ENCODE results near the gene CUBN. TPM values are rescaled to one million over a fixed set of nuclear protein-coding genes. Genes with fewer than 3 reads are reported as not detected.

CUBN gene
- total RNA-seq, 2 experiments from 2014 or later: 0.25 to 0.43 TPM

DNA sequence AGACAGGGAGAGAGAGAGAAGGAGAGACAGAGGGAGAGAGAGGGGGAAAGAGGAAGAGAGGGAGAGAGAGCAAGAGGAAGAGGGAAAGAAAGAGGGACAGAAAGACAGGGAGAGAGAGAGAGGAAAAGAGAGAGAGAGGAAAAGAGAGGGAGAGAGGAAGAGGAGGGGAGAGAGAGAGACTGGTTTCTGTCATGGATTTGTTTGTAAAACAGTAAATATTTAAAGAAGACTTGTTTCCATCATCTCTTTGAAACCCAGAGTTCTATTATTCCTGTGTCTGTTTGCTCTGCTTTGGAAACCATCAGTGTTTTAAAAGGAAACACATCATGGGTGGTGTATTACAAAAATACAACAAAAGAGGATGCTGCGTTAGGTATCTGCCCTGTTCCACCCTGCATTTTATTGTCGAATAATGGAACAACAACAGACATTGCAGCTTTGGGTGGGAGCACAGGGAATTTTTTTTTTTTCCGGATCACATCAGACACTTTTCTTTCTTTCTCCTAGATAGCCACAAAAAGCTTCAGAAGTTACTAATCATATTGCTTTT is 161.7 kb downstream of the CUBN start:
- CTCF ChIA-PET: interaction anchor here (0.9 to 1.5 kb wide), 2 partner anchors 33 to 289 kb away, joined by 3 read pairs; no protein-coding TSS in a partner anchor
- Mint-ChIP-seq H3K27me3 (no peaks in the 10 kb centered on the region), H3K36me3 (ENCODE audit: low read depth) (no peaks in the 10 kb centered on the region), H3K4me1 (peaks cover 24% of the 10 kb centered on the region), H3K4me3 (no peak overlapping the region), H3K27ac (peak overlapping the region; percentile 33), H3K9me3 (ENCODE audit: low read depth) (no peaks in the 10 kb centered on the region)
- DNase-seq (no peak), ATAC-seq (no peak)
- POLR2A ChIA-PET: no interaction called here
- intact Hi-C loops (cut with DNase I, micrococcal nuclease): loop anchor here (1.0 to 2.0 kb wide), 4 partner anchors 35 to 61 kb away; no protein-coding TSS in a partner anchor

DNA sequence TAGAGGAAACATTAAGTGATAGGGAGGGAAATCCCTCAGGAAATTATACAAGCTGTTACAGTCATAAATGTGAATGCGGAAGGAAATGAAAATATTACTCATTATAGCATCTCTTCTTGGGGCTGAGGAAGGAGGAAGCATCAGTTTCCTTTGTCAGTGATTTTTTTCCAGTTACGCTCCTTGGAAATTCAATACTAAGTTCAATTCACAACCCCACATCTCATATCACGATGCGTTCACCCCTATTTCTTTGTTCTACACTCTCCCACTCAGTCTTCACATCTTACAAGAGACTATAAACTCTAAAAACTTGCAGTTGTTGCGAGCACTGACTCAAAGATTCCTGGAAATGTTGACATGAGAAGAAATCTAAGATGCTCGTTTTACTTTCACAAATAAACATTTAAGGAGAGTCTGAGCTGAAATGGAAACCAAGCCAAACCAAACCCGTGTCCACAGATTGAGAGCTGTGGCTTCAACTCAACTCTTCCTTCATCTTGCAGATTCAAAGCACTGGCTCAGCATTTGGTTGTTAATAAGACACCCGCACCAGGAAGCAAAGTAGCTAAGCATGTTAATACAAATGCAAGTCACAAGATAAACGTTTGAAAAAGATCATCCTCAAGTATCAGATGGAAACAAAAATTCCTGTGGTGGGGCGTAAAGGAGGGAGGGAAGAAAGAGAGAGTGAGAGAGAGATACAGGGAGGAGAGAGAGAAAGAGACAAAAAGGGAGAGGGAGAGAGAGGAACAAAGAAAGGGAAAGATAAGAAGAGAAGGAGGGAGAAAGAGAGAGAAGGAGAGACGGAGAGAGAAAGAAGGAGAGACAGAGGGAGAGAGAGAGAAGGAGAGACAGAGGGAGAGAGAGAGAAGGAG is 162.4 kb downstream of the CUBN start:
- CTCF ChIA-PET: interaction anchor here (0.5 to 1.5 kb wide), 4 partner anchors 15 to 289 kb away, joined by 3 read pairs; no protein-coding TSS in a partner anchor

DNA sequence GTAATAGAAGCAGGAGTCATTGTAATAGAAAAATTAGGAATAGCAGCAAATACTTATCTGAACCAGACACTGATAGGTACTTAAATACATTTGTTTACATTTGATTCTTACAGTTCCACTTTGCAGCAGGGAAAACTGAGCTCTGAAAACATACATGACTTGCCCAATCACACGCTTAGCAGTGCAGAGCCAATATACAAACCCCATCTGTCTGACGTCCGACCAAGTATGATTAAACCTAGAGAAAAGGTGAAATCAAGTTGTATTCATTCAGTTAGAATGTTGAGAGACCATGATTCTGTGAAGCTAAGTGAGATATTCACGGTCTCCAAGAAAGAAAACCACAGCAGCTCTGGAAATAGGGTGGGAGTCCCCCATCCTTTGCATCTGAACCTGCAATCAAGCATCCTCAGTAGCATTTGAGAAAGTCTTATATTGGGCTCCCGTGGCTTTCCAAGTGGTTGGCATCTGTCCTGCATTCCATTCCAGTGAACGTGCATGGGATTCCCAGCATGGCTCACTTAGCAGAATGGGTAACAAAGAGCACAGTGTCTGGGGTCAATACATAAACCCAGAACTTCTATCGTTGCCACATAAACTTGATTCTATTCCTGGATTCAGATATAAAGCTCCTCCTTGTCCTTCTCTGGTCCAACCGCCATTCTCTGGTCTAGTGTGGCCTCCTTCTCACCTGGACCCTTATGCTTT is 163.7 kb downstream of the CUBN start:
- DNase-seq: no peak
- ChIA-PET CTCF (no interaction called here), POLR2A (no interaction called here)

More for the DNA sequence above, 162.4 kb downstream of the CUBN start:
- peak; percentile 49 for DNase-seq
- H3K27me3 Mint-ChIP-seq: no peaks in the 10 kb centered on the region
- intact Hi-C loops (cut with DNase I, micrococcal nuclease): loop anchor here (1.0 to 2.0 kb wide), 4 partner anchors 36 to 62 kb away; no protein-coding TSS in a partner anchor
- peak; percentile 81 for ATAC-seq
- H3K4me1 Mint-ChIP-seq: peaks cover 24% of the 10 kb centered on the region
- no peaks in the 10 kb centered on the region for H3K9me3 Mint-ChIP-seq (ENCODE audit: low read depth)
- H3K27ac Mint-ChIP-seq: peak overlapping the region; percentile 60
- H3K36me3 Mint-ChIP-seq (ENCODE audit: low read depth): no peaks in the 10 kb centered on the region
- POLR2A ChIA-PET: no interaction called here
- H3K4me3 Mint-ChIP-seq: peak overlapping the region; percentile 23

DNA sequence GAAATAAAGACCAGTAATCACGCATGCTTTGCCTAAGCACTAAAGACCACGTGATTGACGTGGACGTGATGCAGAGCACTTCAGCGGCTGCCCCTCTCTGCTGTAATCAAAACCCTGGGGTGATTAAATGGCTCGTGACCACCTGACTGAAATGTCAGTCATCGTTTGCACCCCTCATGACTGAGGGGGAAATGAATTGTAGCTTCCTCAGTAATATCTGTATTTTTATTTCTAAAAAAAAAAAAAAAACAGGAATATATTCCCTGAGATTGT is 164.3 kb downstream of the CUBN start:
- H3K4me1 Mint-ChIP-seq: peaks cover 24% of the 10 kb centered on the region
- DNase-seq (no peak), ATAC-seq (no peak)
- no peaks in the 10 kb centered on the region for H3K9me3 Mint-ChIP-seq (ENCODE audit: low read depth)
- CTCF ChIA-PET: no interaction called here
- no peaks in the 10 kb centered on the region for H3K36me3 Mint-ChIP-seq (ENCODE audit: low read depth)
- no peak overlapping the region for H3K4me3 Mint-ChIP-seq
- intact Hi-C loops (cut with DNase I, micrococcal nuclease): no loop called here
- H3K27ac Mint-ChIP-seq: no peak overlapping the region
- POLR2A ChIA-PET: no interaction called here
- H3K27me3 Mint-ChIP-seq: no peaks in the 10 kb centered on the region

More for the DNA sequence above, 163.7 kb downstream of the CUBN start:
- H3K9me3 Mint-ChIP-seq (ENCODE audit: low read depth): no peaks in the 10 kb centered on the region
- H3K4me3 Mint-ChIP-seq: no peak overlapping the region
- peaks cover 24% of the 10 kb centered on the region for H3K4me1 Mint-ChIP-seq
- no peaks in the 10 kb centered on the region for H3K27me3 Mint-ChIP-seq
- H3K36me3 Mint-ChIP-seq (ENCODE audit: low read depth): no peaks in the 10 kb centered on the region
- no peak overlapping the region for H3K27ac Mint-ChIP-seq
- ATAC-seq: no peak
- intact Hi-C loops (cut with DNase I, micrococcal nuclease): loop anchor here in 1 of 2 experiments (2.0 kb wide), 2 partner anchors 37 to 61 kb away; no protein-coding TSS in a partner anchor

DNA sequence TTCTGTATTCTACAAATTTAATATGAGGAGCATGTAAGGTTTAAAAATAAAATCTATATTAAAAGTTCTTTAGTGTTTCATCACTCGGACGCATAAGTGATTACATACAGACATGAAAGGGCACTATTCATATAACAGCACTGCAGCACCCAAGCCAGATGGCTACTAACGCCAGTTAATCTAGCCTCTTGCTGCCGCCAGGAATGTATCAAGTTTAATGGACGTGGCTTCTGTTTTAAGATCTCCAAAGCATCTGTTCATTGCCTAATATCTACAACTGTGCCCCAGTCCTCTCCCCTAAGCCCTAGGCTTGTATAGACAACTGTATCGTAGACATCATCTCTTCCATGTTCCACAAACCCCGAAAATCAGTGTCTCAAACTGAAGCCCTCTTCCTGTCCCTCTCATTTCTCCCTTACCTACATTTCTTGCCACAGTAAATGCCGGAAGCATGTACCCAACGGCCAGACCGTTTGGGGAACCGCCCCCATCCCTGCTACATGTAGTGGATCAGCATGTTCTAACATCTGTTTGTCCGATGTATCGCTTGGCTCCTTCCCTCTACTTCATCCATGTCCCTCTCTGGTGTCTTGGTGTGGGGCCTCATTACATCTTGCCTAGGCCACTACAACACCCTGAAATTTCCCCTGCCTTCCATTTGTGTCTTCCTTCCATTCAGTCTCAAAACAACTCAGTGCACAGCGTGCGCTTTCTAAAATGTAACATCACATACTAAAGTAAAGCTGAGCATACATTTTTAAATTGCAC is 164.9 kb downstream of the CUBN start:
- no peaks in the 10 kb centered on the region for H3K9me3 Mint-ChIP-seq (ENCODE audit: low read depth)
- H3K4me1 Mint-ChIP-seq: peaks cover 24% of the 10 kb centered on the region
- no peak for DNase-seq
- ATAC-seq: no peak
- no peaks in the 10 kb centered on the region for H3K36me3 Mint-ChIP-seq (ENCODE audit: low read depth)
- ChIA-PET CTCF (no interaction called here), POLR2A (no interaction called here)
- H3K4me3 Mint-ChIP-seq: no peak overlapping the region
- intact Hi-C loops (cut with DNase I, micrococcal nuclease): no loop called here
- H3K27ac Mint-ChIP-seq: no peak overlapping the region
- H3K27me3 Mint-ChIP-seq: no peaks in the 10 kb centered on the region

DNA sequence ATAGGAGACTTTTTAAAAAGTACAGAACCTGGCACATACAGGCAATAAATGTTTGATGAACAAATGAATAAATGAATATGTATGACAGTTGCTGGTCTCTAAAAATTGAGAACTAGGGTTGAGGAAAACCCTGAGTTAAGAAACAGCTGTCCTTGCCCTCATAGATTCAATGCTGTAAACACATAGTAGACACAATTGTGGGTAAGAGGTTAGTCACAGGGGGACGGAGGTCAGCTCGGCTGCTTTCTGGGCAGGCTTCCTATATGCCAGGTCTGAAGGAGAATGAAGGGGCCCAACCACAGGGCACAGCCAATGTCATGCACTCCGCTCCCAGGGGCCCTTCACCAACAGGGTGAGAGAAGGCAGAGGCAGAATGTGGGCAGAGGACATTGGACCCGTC is 169.1 kb downstream of the CUBN start:
- Mint-ChIP-seq H3K9me3 (ENCODE audit: low read depth) (no peaks in the 10 kb centered on the region), H3K4me3 (no peak overlapping the region), H3K27ac (no peak overlapping the region), H3K36me3 (ENCODE audit: low read depth) (no peaks in the 10 kb centered on the region), H3K27me3 (no peaks in the 10 kb centered on the region), H3K4me1 (no peaks in the 10 kb centered on the region)
- CTCF ChIA-PET: interaction anchor here (0.8 kb wide), 1 partner anchor 76 kb away, joined by 3 read pairs; no protein-coding TSS in a partner anchor
- DNase-seq: no peak
- ATAC-seq: no peak
- POLR2A ChIA-PET: no interaction called here
- intact Hi-C loops (cut with DNase I, micrococcal nuclease): no loop called here

DNA sequence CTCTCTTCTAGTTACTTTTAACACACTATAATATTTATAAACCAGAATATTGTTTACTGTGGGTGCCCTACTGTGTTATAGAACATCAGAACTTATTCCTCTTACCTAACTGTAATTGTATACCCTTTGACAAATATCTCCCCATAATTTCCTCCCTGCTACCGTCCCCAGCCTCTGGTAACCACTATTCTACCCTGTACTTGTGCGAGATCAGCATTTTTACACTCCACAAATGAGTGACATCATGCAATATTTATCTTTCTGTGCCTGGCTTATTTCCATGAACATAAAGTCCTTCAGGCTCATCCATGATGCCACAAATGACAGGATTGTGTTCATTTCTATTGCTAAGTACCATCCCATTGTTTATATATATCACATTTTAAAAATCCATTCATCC is 172.6 kb downstream of the CUBN start:
- POLR2A ChIA-PET: no interaction called here
- no peak for ATAC-seq
- CTCF ChIA-PET: no interaction called here
- intact Hi-C loops (cut with DNase I, micrococcal nuclease): no loop called here
- no peaks in the 10 kb centered on the region for H3K27me3 Mint-ChIP-seq
- peaks cover 9% of the 10 kb centered on the region for H3K4me1 Mint-ChIP-seq
- no peaks in the 10 kb centered on the region for H3K36me3 Mint-ChIP-seq (ENCODE audit: low read depth)
- DNase-seq: no peak
- no peak overlapping the region for H3K4me3 Mint-ChIP-seq
- H3K9me3 Mint-ChIP-seq (ENCODE audit: low read depth): no peaks in the 10 kb centered on the region
- no peak overlapping the region for H3K27ac Mint-ChIP-seq

DNA sequence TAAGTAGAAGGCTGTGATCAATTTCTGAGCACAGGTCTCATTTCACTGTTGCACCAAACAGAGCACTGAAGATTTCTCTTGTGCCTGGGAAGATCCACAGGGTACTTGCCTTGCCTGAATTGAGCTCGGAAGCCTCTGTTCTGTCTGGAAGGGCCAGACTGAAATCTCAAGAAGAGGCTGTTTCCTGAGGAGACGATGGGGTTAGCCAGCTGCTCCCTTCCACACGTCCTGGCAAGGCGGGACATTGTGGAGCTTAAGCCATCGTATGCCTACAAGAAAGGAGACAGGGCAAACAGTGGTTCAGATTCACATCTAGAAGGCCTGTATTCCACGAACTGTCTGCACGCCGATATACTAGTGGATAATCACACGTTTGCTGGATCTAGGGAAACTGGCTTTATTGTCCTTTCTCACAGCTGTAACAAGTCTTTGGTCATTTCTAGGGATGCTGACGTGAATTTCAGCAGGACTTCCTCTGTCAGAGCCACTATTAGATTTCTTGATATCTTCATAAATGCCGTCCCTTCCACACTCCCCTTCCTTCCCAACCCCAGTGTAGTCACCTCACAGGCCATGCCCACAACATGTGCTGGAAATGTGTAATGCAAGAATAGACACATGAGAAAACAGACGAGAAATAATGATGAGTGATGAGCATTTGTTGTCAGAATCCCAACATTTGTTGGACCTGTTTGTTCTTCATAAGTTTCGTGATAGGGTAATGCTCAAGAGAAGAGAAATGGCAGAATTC is 175.2 kb downstream of the CUBN start:
- no peak overlapping the region for H3K4me3 Mint-ChIP-seq
- peaks cover 20% of the 10 kb centered on the region for H3K4me1 Mint-ChIP-seq
- H3K9me3 Mint-ChIP-seq (ENCODE audit: low read depth): no peaks in the 10 kb centered on the region
- ChIA-PET POLR2A (no interaction called here), CTCF (no interaction called here)
- no peaks in the 10 kb centered on the region for H3K36me3 Mint-ChIP-seq (ENCODE audit: low read depth)
- intact Hi-C loops (cut with DNase I, micrococcal nuclease): no loop called here
- H3K27me3 Mint-ChIP-seq: no peaks in the 10 kb centered on the region
- DNase-seq: no peak
- H3K27ac Mint-ChIP-seq: no peak overlapping the region
- ATAC-seq: no peak

DNA sequence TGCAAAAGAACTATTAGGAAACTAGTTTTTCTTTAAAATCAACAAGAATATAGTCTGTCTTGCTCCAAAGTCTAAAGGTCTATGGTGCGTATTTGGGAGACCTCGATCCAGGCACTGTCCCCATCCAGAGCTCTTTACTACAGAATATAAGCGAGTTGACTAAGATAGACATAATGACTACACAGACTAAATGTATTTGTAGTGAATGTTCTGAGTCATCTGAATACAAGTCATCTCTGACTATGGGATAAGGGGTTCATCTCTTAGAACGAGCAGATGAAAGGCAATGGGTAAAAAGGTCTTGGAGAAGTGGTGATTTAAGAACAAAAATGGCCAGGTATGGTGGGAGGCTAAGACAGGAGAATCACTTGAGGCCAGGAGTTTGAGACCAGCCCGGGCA is 176.3 kb downstream of the CUBN start:
- H3K9me3 Mint-ChIP-seq (ENCODE audit: low read depth): no peaks in the 10 kb centered on the region
- ChIA-PET CTCF (interaction anchor here (1.2 kb wide), 1 partner anchor 83 kb away, joined by 3 read pairs; no protein-coding TSS in a partner anchor), POLR2A (no interaction called here)
- peaks cover 20% of the 10 kb centered on the region for H3K4me1 Mint-ChIP-seq
- no peaks in the 10 kb centered on the region for H3K36me3 Mint-ChIP-seq (ENCODE audit: low read depth)
- no peaks in the 10 kb centered on the region for H3K27me3 Mint-ChIP-seq
- ATAC-seq (peak; percentile 33), DNase-seq (no peak)
- intact Hi-C loops (cut with DNase I, micrococcal nuclease): no loop called here
- no peak overlapping the region for H3K27ac Mint-ChIP-seq
- no peak overlapping the region for H3K4me3 Mint-ChIP-seq

DNA sequence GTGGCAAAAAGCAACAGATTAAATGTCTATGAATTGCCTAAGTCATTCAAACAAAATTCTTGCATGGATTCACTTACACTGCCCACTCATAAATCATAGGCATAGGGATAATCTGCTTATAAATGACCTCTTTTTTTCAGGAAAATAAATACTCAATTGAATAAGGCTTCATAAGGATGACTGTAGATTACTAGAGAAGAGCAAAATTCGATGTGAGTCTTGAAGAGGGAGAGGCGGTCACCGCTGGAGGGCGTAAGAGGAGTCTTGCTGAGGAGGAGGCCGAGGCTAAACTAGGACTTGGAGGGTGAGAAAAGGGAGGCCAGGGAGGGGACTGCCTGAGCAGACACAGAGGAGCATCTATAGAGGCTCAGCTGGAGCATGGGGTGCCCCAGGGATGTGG is 177.0 kb downstream of the CUBN start:
- DNase-seq: peak; percentile 26

DNA sequence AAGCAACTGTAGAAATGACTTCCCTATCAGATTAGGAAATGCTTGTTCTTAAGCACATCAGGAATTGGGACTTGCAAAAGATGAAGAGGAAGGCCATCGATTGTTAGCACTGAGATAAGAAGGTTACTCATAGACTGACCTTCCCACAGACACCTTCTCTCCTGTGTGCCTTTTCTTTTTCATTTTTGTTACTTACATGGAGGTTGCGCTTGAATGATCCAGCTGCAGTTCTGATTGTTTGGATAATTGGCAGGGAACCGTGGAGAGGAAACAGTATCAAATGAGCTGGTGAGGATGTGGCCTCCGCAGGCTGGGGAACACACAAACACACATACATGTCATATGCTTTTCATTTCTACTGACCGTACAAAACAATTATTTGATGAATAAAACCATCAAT is 177.5 kb downstream of the CUBN start:
- Mint-ChIP-seq H3K36me3 (ENCODE audit: low read depth) (no peaks in the 10 kb centered on the region), H3K27ac (no peak overlapping the region), H3K4me3 (no peak overlapping the region), H3K9me3 (ENCODE audit: low read depth) (no peaks in the 10 kb centered on the region), H3K4me1 (peaks cover 20% of the 10 kb centered on the region), H3K27me3 (no peaks in the 10 kb centered on the region)
- POLR2A ChIA-PET: no interaction called here
- ATAC-seq (no peak), DNase-seq (no peak)
- CTCF ChIA-PET: interaction anchor here (0.8 kb wide), 1 partner anchor 15 kb away, joined by 3 read pairs; no protein-coding TSS in a partner anchor
- intact Hi-C loops (cut with DNase I, micrococcal nuclease): no loop called here

More for the DNA sequence above, 177.0 kb downstream of the CUBN start:
- Mint-ChIP-seq H3K36me3 (ENCODE audit: low read depth) (no peaks in the 10 kb centered on the region), H3K27ac (no peak overlapping the region), H3K4me3 (no peak overlapping the region), H3K27me3 (no peaks in the 10 kb centered on the region), H3K4me1 (peaks cover 20% of the 10 kb centered on the region), H3K9me3 (ENCODE audit: low read depth) (no peaks in the 10 kb centered on the region)
- ChIA-PET CTCF (interaction anchor here (0.8 to 1.2 kb wide), 2 partner anchors 14 to 83 kb away, joined by 3 read pairs; no protein-coding TSS in a partner anchor), POLR2A (no interaction called here)
- no peak for ATAC-seq
- intact Hi-C loops (cut with DNase I, micrococcal nuclease): no loop called here
